ENCODE data around the gene NUDT19. TPM values are rescaled to one million over a fixed set of nuclear protein-coding genes. Genes with fewer than 3 reads are reported as not detected.
"Not testable (repeated sequence)": the region's sequence is repeated elsewhere in the genome, so short reads cannot be mapped to it uniquely, and the experiment has no call there.

Gene NUDT19
- total RNA-seq, 4 donors from 2014 or later = 7.4 to 16.6 (median 12.6) TPM

DNA sequence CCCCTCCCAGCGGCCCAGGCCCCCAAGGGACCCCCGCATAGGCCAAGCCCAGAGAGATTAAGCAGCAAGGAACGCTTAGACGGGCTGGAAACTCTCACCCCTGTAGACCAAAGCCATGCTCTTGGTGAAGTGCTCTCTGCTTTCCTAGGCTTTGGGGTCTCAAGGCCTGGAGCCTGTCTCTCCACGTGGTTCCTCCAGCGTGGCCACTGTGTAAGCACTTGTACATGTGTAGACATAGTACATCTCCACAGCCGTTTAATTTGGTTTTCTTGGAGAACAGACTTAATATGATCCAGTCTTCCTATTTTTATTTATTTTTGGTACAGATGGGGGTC lies 1.1 kb downstream of the NUDT19 start:
- TF ChIP-seq, protein P1, sequence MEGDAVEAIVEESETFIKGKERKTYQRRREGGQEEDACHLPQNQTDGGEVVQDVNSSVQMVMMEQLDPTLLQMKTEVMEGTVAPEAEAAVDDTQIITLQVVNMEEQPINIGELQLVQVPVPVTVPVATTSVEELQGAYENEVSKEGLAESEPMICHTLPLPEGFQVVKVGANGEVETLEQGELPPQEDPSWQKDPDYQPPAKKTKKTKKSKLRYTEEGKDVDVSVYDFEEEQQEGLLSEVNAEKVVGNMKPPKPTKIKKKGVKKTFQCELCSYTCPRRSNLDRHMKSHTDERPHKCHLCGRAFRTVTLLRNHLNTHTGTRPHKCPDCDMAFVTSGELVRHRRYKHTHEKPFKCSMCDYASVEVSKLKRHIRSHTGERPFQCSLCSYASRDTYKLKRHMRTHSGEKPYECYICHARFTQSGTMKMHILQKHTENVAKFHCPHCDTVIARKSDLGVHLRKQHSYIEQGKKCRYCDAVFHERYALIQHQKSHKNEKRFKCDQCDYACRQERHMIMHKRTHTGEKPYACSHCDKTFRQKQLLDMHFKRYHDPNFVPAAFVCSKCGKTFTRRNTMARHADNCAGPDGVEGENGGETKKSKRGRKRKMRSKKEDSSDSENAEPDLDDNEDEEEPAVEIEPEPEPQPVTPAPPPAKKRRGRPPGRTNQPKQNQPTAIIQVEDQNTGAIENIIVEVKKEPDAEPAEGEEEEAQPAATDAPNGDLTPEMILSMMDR (IDR thresholded peaks at IDR 0.05) = no peak
- no peaks in the 10 kb centered on the region for H3K9me3 ChIP-seq
- H3K4me1 ChIP-seq = peaks cover 4 to 53% (median 9%) of the 10 kb centered on the region in 4 donors
- H3K27ac ChIP-seq = peak overlapping the region; percentile 67 to 90 (median 87)
- H3K27me3 ChIP-seq = no peaks in the 10 kb centered on the region
- DNase-seq = no peak
- peak overlapping the region; percentile 56 to 90 (median 81) for H3K4me3 ChIP-seq
- peaks cover 0 to 5% (median 0%) of the 10 kb centered on the region in 3 donors for H3K36me3 ChIP-seq

DNA sequence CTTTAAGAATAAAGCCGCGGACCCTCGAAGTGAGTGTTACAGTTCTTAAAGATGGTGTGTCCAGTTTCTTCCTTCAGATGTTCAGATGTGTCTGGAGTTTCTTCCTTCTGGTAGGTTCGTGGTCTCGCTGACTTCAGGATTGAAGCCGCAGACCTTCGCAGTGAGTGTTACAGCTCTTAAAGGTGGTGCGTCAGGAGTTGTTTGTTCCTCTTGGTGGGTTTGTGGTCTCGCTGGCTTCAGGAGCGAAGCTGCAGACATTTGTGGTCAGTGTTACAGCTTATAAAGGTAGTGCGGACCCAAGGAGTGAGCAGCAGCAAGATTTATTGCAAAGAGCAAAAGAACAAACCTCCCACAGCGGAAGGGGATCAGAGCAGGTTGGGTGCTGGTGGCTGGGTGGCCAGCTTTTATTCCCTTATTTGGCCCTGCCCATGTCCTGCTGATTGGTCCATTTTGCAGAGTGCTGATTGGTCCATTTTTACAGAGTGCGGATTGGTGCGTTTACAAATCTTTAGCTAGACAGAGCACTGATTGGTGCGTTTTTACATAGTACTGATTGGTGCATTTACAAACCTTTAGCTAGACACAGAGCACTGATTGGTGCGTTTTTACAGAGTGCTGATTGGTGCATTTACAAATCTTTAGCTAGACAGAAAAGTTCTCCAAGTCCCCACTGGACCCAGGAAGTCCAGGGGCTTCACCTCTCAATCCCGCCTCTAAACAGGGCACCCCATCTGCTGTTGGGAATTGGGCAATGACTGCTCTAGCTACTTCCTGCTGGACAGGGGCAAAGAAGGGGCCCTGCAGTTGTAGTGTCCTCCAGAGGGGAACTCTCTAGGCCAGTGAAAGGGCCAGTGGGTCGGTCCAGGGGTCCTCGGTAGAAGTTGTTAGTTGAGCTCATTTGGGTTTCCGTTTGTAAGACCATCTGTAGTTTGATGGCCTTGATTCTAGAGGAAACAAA lies 1.8 kb downstream of the NUDT19 start:
- not testable (repeated sequence) for H3K9me3 ChIP-seq, H3K27me3 ChIP-seq, H3K36me3 ChIP-seq
- H3K4me3 ChIP-seq = peak overlapping the region; percentile 56 to 90 (median 81)
- peaks cover 4 to 53% (median 9%) of the 10 kb centered on the region in 4 donors for H3K4me1 ChIP-seq
- H3K27ac ChIP-seq = peak overlapping the region in 2 of 4 donors; percentile 40 to 84
- peak in 1 of 3 donors; percentile 59 for DNase-seq

DNA sequence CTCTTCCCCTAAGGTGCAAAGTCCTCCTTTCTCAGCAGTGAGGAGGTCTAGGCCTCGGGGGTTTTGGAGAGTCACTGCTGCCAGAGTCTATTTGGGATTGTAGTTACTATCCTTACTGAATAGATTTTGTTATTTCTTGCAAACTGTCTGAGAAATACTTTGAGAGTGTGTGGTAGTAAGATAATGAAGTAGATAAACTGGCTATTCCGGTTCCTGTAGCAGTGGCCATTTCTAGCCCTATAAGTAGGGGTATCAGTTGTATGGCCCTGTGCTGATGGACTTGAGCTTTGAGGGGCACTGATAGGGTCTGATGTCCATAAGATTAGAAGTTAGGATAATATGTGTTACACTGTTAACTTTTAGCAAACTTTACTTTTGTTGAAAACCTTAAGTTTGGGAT lies 2.7 kb downstream of the NUDT19 start:
- Histone ChIP-seq H3K4me1 (peaks cover 4 to 53% (median 9%) of the 10 kb centered on the region in 4 donors), H3K27ac (peak overlapping the region in 1 of 4 donors; percentile 40), H3K36me3 (peaks cover 0 to 16% (median 0%) of the 10 kb centered on the region in 3 donors), H3K4me3 (peak overlapping the region in 2 of 4 donors; percentile 86 to 90)
- DNase-seq, H3K9me3 ChIP-seq, H3K27me3 ChIP-seq: not testable (repeated sequence)

DNA sequence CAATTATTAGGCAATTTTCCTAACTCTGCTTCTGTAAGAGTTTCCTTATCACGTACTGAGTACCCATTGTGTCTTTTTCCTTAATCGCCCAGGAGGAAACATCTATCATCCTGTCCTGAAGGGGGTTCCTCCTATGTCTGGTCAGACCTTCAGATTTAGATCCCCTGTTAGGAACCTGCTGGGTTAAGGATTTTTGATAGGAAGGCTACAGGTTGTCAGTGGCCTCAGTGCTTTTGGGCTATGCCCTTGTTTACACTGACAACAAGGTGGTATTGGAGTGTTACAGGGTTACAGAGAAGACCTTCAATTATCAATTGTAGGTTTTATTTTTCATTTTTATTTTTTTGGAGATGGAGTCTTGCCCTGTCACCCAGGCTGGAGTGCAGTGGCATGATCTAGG lies 3.2 kb downstream of the NUDT19 start:
- Histone ChIP-seq H3K4me1 (peaks cover 4 to 53% (median 9%) of the 10 kb centered on the region in 4 donors), H3K4me3 (peak overlapping the region in 1 of 4 donors; percentile 86), H3K36me3 (peaks cover 0 to 22% (median 0%) of the 10 kb centered on the region in 3 donors)
- not testable (repeated sequence) for H3K27me3 ChIP-seq, DNase-seq, H3K9me3 ChIP-seq, H3K27ac ChIP-seq

DNA sequence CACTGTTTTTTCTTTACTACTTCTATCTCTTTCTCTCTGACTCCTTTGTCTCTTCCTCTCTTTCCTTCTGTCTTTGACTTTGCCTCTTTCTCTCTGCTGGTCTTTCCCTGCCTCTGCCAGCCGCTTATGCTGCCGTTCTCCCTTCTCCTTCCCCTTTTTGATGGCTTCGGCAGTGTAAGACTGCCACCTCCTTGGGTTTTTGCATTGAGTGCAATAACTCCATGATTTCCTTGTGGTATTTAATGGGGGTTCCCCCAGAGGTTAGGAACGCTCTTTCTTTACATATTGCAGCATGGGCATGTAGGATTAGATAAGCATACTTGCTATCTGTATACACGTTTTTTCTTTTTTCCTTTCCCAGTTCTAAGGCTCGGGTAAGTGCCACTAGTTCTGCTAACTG lies 3.9 kb downstream of the NUDT19 start:
- peaks cover 4 to 50% (median 9%) of the 10 kb centered on the region in 4 donors for H3K4me1 ChIP-seq
- H3K27me3 ChIP-seq, H3K27ac ChIP-seq, H3K4me3 ChIP-seq, DNase-seq, H3K9me3 ChIP-seq: not testable (repeated sequence)
- H3K36me3 ChIP-seq = peaks cover 0 to 28% (median 0%) of the 10 kb centered on the region in 3 donors

DNA sequence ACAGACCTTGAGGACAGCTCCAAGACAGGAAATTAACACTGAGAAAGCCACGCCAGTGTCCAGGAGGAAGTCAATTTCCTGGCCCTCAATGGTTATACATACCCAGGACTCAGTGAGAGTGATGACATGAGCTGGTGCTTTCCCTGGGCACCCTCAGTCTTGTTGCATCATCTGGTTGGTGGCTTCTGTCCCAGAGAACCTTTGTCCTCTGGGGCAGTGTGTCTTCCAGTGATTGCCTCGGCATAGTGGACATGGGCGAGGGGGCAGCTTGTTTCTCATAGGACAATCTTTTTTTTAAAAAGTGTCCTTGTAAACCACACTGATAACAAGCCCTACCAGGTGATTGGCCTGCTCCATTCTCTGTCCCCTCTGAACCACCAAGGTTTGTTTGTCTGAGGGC lies 5.2 kb downstream of the NUDT19 start:
- not testable (repeated sequence) for H3K27me3 ChIP-seq, H3K4me3 ChIP-seq, H3K9me3 ChIP-seq
- DNase-seq = peak in 1 of 3 donors; percentile 77
- H3K27ac ChIP-seq = peak overlapping the region in 2 of 4 donors; percentile 13 to 77
- H3K4me1 ChIP-seq = peaks cover 0 to 44% (median 9%) of the 10 kb centered on the region in 4 donors
- H3K36me3 ChIP-seq = peaks cover 0 to 30% (median 0%) of the 10 kb centered on the region in 3 donors

DNA sequence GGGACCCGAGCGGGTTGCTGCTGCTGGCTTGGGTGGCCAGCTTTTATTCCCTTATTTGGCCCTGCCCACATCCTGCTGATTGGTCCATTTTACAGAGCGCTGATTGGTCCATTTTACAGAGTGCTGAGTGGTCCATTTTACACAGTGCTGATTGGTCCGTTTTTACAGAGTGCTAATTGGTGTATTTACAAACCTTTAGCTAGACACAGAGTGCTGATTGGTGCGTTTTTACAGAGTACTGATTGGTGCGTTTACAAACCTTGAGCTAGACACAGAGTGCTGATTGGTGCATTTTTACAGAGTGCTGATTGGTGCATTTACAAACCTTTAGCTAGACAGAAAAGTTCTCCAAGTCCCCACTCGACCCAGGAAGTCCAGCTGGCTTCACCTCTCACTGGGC lies 8.5 kb downstream of the NUDT19 start:
- not testable (repeated sequence) for H3K27me3 ChIP-seq, H3K4me3 ChIP-seq, H3K27ac ChIP-seq, DNase-seq
- peaks cover 0 to 39% (median 0%) of the 10 kb centered on the region in 3 donors for H3K36me3 ChIP-seq
- H3K4me1 ChIP-seq = peaks cover 0 to 21% (median 0%) of the 10 kb centered on the region in 4 donors
- peaks cover 0 to 11% (median 4%) of the 10 kb centered on the region in 4 donors for H3K9me3 ChIP-seq

DNA sequence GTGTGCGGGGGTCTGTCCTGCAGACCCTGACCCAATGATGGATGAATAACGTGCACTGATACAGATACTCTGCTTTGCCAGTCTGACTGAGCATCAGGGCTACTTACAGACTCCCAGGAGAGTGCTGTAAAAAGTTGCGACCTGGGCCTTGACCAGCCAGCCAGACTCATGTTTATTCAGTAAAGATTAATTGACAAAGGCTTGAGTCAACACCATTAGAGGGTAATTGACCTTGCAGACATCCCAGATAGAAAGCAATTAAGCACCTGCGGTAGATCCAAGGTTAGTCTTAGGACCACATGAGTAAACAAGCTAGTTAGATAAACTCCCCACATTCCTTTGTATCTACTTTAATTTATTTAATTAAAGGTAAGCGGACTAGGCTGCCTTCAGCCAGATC lies 10.4 kb downstream of the NUDT19 start:
- Histone ChIP-seq H3K9me3 (peaks cover 0 to 11% (median 4%) of the 10 kb centered on the region in 4 donors), H3K27ac (no peak overlapping the region), H3K4me3 (no peak overlapping the region), H3K27me3 (no peaks in the 10 kb centered on the region), H3K36me3 (peaks cover 0 to 40% (median 0%) of the 10 kb centered on the region in 3 donors), H3K4me1 (peaks cover 0 to 9% (median 0%) of the 10 kb centered on the region in 4 donors)
- peak in 1 of 3 donors; percentile 70 for DNase-seq
- TF ChIP-seq, protein P1 (IDR thresholded peaks at IDR 0.05) = no peak
- no peak for TF ChIP-seq POLR2A (IDR thresholded peaks at IDR 0.05)

DNA sequence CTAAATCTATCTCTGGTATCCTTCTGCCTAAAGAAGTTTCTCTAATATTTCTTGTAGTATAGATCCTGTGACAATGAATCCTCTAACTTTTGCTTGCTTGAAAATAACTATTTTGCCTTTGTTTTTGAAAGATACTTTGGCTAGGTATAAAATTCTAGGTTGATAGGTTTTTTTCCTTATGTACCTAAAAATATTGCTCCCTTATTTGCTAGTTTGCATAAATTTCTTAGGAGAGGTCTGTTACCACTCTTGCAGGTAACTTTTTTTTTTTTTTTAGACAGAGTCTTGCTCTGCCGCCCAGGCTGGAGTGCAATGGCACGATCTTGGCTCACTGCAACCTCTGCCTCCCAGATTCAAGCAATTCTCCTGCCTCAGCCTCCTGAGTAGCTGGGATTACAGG lies 12.4 kb downstream of the NUDT19 start:
- Histone ChIP-seq H3K9me3 (peaks cover 0 to 11% (median 4%) of the 10 kb centered on the region in 4 donors), H3K36me3 (peaks cover 0 to 30% (median 0%) of the 10 kb centered on the region in 3 donors)
- H3K4me3 ChIP-seq, DNase-seq, H3K4me1 ChIP-seq, H3K27ac ChIP-seq, H3K27me3 ChIP-seq: not testable (repeated sequence)
